ENCODE data around the gene FAM163A.

FAM163A gene

GRCh38 chr1:179781962-179782361 lies 38.9 kb downstream of the FAM163A start:
- H3K27me3 ChIP-seq: no peaks in the 10 kb centered on the region
- no peak overlapping the region for H3K27ac ChIP-seq
- H3K4me3 ChIP-seq (ENCODE audit: low read depth in 1 of 2, low read length in 1 of 2): no peak overlapping the region
- no peaks in the 10 kb centered on the region for H3K9me3 ChIP-seq
- TF ChIP-seq CTCF (IDR thresholded peaks at IDR 0.05): no peak
- H3K36me3 ChIP-seq: no peaks in the 10 kb centered on the region
- no peaks in the 10 kb centered on the region for H3K4me1 ChIP-seq (ENCODE audit: control insufficient read depth in 1 of 2, insufficient read depth in 1 of 2, low read depth in 1 of 2, low read length in 1 of 2)

GRCh38 chr1:179785031-179785431 lies 41.9 kb downstream of the FAM163A start:
- no peak for TF ChIP-seq CTCF (IDR thresholded peaks at IDR 0.05)
- H3K9me3 ChIP-seq: no peaks in the 10 kb centered on the region
- no peak overlapping the region for H3K27ac ChIP-seq
- no peak overlapping the region for H3K4me3 ChIP-seq (ENCODE audit: low read depth in 1 of 2, low read length in 1 of 2)
- H3K4me1 ChIP-seq (ENCODE audit: control insufficient read depth in 1 of 2, insufficient read depth in 1 of 2, low read depth in 1 of 2, low read length in 1 of 2): no peaks in the 10 kb centered on the region
- no peaks in the 10 kb centered on the region for H3K36me3 ChIP-seq
- H3K27me3 ChIP-seq: no peaks in the 10 kb centered on the region

- H3K27ac ChIP-seq: no peak overlapping the region
- H3K9me3 ChIP-seq: no peaks in the 10 kb centered on the region
- H3K4me1 ChIP-seq (ENCODE audit: control insufficient read depth in 1 of 2, insufficient read depth in 1 of 2, low read depth in 1 of 2, low read length in 1 of 2): no peaks in the 10 kb centered on the region
- no peaks in the 10 kb centered on the region for H3K36me3 ChIP-seq
- H3K4me3 ChIP-seq (ENCODE audit: low read depth in 1 of 2, low read length in 1 of 2): no peak overlapping the region
- H3K27me3 ChIP-seq: no peaks in the 10 kb centered on the region
- TF ChIP-seq CTCF (IDR thresholded peaks at IDR 0.05): no peak
These were observed 42.6 kb downstream of the FAM163A start for GRCh38 chr1:179785728-179786127.

GRCh38 chr1:179786815-179787685 lies 44.0 kb downstream of the FAM163A start:
- H3K4me1 ChIP-seq (ENCODE audit: control insufficient read depth in 1 of 2, insufficient read depth in 1 of 2, low read depth in 1 of 2, low read length in 1 of 2): no peaks in the 10 kb centered on the region
- H3K4me3 ChIP-seq (ENCODE audit: low read depth in 1 of 2, low read length in 1 of 2): no peak overlapping the region
- no peaks in the 10 kb centered on the region for H3K9me3 ChIP-seq
- no peak for TF ChIP-seq CTCF (IDR thresholded peaks at IDR 0.05)
- H3K36me3 ChIP-seq: no peaks in the 10 kb centered on the region
- no peaks in the 10 kb centered on the region for H3K27me3 ChIP-seq
- H3K27ac ChIP-seq: no peak overlapping the region

- H3K4me3 ChIP-seq (ENCODE audit: low read depth in 1 of 2, low read length in 1 of 2): no peak overlapping the region
These were observed 45.2 kb downstream of the FAM163A start for GRCh38 chr1:179788259-179788658.

More at GRCh38 chr1:179788259-179788658, 45.2 kb downstream of the FAM163A start:
- Histone ChIP-seq H3K27ac (no peak overlapping the region), H3K36me3 (no peaks in the 10 kb centered on the region), H3K9me3 (no peaks in the 10 kb centered on the region), H3K4me1 (ENCODE audit: control insufficient read depth in 1 of 2, insufficient read depth in 1 of 2, low read depth in 1 of 2, low read length in 1 of 2) (no peaks in the 10 kb centered on the region), H3K27me3 (no peaks in the 10 kb centered on the region)
- TF ChIP-seq CTCF (IDR thresholded peaks at IDR 0.05): no peak

Measured in neutrophil (primary cell).